GM23248 (cell line): ENCODE data around the gene MAMDC2.

Experiments used
- EZH2 ChIP-seq: fragments of 200-600 bp; sonication (generic); IDR thresholded peaks from 2 replicates; pipeline ENCODE4 v1.6.1; 2018; ENCODE audit warnings: antibody characterized with exemption, mild to moderate bottlenecking; ENCODE audit not compliant: insufficient read depth, poor library complexity, severe bottlenecking
- EZH2phosphoT487 ChIP-seq: fragments of 200-600 bp; sonication (generic); IDR thresholded peaks from 2 replicates; pipeline ENCODE4 v1.6.1; 2018; ENCODE audit warnings: antibody characterized with exemption, moderate library complexity, mild to moderate bottlenecking, low read depth; ENCODE audit not compliant: insufficient read depth

- TF ChIP-seq EZH2, result no peak
- no peak for TF ChIP-seq EZH2phosphoT487
Observed at GRCh38 chr9:70094747-70095146, 51.1 kb downstream of the MAMDC2 start.
